ENCODE data around the gene ZBED1.

GRCh38 chrX:2461711-2462016 is 39.1 kb downstream of the ZBED1 start:
- TF ChIP-seq, protein P1, sequence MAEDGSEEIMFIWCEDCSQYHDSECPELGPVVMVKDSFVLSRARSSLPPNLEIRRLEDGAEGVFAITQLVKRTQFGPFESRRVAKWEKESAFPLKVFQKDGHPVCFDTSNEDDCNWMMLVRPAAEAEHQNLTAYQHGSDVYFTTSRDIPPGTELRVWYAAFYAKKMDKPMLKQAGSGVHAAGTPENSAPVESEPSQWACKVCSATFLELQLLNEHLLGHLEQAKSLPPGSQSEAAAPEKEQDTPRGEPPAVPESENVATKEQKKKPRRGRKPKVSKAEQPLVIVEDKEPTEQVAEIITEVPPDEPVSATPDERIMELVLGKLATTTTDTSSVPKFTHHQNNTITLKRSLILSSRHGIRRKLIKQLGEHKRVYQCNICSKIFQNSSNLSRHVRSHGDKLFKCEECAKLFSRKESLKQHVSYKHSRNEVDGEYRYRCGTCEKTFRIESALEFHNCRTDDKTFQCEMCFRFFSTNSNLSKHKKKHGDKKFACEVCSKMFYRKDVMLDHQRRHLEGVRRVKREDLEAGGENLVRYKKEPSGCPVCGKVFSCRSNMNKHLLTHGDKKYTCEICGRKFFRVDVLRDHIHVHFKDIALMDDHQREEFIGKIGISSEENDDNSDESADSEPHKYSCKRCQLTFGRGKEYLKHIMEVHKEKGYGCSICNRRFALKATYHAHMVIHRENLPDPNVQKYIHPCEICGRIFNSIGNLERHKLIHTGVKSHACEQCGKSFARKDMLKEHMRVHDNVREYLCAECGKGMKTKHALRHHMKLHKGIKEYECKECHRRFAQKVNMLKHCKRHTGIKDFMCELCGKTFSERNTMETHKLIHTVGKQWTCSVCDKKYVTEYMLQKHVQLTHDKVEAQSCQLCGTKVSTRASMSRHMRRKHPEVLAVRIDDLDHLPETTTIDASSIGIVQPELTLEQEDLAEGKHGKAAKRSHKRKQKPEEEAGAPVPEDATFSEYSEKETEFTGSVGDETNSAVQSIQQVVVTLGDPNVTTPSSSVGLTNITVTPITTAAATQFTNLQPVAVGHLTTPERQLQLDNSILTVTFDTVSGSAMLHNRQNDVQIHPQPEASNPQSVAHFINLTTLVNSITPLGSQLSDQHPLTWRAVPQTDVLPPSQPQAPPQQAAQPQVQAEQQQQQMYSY (CRISPR knock-in tag; IDR thresholded peaks at IDR 0.05), result no peak
- TF ChIP-seq, protein P2, sequence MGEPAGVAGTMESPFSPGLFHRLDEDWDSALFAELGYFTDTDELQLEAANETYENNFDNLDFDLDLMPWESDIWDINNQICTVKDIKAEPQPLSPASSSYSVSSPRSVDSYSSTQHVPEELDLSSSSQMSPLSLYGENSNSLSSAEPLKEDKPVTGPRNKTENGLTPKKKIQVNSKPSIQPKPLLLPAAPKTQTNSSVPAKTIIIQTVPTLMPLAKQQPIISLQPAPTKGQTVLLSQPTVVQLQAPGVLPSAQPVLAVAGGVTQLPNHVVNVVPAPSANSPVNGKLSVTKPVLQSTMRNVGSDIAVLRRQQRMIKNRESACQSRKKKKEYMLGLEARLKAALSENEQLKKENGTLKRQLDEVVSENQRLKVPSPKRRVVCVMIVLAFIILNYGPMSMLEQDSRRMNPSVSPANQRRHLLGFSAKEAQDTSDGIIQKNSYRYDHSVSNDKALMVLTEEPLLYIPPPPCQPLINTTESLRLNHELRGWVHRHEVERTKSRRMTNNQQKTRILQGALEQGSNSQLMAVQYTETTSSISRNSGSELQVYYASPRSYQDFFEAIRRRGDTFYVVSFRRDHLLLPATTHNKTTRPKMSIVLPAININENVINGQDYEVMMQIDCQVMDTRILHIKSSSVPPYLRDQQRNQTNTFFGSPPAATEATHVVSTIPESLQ (CRISPR knock-in tag; IDR thresholded peaks at IDR 0.05), result no peak
- TF ChIP-seq, protein P3, sequence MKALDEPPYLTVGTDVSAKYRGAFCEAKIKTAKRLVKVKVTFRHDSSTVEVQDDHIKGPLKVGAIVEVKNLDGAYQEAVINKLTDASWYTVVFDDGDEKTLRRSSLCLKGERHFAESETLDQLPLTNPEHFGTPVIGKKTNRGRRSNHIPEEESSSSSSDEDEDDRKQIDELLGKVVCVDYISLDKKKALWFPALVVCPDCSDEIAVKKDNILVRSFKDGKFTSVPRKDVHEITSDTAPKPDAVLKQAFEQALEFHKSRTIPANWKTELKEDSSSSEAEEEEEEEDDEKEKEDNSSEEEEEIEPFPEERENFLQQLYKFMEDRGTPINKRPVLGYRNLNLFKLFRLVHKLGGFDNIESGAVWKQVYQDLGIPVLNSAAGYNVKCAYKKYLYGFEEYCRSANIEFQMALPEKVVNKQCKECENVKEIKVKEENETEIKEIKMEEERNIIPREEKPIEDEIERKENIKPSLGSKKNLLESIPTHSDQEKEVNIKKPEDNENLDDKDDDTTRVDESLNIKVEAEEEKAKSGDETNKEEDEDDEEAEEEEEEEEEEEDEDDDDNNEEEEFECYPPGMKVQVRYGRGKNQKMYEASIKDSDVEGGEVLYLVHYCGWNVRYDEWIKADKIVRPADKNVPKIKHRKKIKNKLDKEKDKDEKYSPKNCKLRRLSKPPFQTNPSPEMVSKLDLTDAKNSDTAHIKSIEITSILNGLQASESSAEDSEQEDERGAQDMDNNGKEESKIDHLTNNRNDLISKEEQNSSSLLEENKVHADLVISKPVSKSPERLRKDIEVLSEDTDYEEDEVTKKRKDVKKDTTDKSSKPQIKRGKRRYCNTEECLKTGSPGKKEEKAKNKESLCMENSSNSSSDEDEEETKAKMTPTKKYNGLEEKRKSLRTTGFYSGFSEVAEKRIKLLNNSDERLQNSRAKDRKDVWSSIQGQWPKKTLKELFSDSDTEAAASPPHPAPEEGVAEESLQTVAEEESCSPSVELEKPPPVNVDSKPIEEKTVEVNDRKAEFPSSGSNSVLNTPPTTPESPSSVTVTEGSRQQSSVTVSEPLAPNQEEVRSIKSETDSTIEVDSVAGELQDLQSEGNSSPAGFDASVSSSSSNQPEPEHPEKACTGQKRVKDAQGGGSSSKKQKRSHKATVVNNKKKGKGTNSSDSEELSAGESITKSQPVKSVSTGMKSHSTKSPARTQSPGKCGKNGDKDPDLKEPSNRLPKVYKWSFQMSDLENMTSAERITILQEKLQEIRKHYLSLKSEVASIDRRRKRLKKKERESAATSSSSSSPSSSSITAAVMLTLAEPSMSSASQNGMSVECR (CRISPR knock-in tag; IDR thresholded peaks at IDR 0.05; ENCODE audit: borderline replicate concordance), result no peak
- TF ChIP-seq, protein P4, sequence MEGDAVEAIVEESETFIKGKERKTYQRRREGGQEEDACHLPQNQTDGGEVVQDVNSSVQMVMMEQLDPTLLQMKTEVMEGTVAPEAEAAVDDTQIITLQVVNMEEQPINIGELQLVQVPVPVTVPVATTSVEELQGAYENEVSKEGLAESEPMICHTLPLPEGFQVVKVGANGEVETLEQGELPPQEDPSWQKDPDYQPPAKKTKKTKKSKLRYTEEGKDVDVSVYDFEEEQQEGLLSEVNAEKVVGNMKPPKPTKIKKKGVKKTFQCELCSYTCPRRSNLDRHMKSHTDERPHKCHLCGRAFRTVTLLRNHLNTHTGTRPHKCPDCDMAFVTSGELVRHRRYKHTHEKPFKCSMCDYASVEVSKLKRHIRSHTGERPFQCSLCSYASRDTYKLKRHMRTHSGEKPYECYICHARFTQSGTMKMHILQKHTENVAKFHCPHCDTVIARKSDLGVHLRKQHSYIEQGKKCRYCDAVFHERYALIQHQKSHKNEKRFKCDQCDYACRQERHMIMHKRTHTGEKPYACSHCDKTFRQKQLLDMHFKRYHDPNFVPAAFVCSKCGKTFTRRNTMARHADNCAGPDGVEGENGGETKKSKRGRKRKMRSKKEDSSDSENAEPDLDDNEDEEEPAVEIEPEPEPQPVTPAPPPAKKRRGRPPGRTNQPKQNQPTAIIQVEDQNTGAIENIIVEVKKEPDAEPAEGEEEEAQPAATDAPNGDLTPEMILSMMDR (IDR thresholded peaks at IDR 0.05), result no peak
- TF ChIP-seq CBFB (CRISPR knock-in tag; IDR thresholded peaks at IDR 0.05; ENCODE audit: low read depth) (no peak), NR3C1 (CRISPR knock-in tag; conservative IDR thresholded peaks at IDR 0.05; ENCODE audit: low read depth) (no peak)
